A673 (cell line): ENCODE measurements around the gene TMEM26.

Experiments
- EZH2 ChIP-seq: fragments of 200-600 bp; sonication (generic); IDR thresholded peaks from 2 replicates; pipeline ENCODE4 v1.6.1; 2017; ENCODE audit warnings: borderline replicate concordance, low read depth, mild to moderate bottlenecking, mixed read lengths, antibody characterized with exemption, low read length; ENCODE audit not compliant: poor library complexity, severe bottlenecking
- TF ChIP-seq, protein P1 (sequence below): fragments of 300-800, 200-600 bp; sonication (generic); conservative IDR thresholded peaks from 2 replicates; pipeline ENCODE4 v1.5.1; 2017; ENCODE audit warnings: low read depth, mild to moderate bottlenecking, antibody characterized with exemption, low read length, moderate library complexity, mixed read lengths

GRCh38 chr10:61406736-61407135 is 46.4 kb downstream of the TMEM26 start:
- TF ChIP-seq, protein P1, sequence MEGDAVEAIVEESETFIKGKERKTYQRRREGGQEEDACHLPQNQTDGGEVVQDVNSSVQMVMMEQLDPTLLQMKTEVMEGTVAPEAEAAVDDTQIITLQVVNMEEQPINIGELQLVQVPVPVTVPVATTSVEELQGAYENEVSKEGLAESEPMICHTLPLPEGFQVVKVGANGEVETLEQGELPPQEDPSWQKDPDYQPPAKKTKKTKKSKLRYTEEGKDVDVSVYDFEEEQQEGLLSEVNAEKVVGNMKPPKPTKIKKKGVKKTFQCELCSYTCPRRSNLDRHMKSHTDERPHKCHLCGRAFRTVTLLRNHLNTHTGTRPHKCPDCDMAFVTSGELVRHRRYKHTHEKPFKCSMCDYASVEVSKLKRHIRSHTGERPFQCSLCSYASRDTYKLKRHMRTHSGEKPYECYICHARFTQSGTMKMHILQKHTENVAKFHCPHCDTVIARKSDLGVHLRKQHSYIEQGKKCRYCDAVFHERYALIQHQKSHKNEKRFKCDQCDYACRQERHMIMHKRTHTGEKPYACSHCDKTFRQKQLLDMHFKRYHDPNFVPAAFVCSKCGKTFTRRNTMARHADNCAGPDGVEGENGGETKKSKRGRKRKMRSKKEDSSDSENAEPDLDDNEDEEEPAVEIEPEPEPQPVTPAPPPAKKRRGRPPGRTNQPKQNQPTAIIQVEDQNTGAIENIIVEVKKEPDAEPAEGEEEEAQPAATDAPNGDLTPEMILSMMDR, result no peak
- no peak for TF ChIP-seq EZH2
